Naive thymus-derived CD4-positive, alpha-beta T cell (primary cell): ENCODE data around the gene TCP1. TPM values are rescaled to one million over a fixed set of nuclear protein-coding genes. Genes with fewer than 3 reads are reported as not detected.
"Not testable (repeated sequence)": the region's sequence is repeated elsewhere in the genome, so short reads cannot be mapped to it uniquely, and the experiment has no call there.

Experiments used
- ATAC-seq: fragments of 150-1000 bp; cut with Tn5 transposase; 2 replicates; pipeline ENCODE4 v1.10.0; 2021; ENCODE audit warnings: mild to moderate bottlenecking, moderate library complexity
- CTCF ChIA-PET: fragments of 350-600 bp; sonication (Branson Sonifier 250); formaldehyde crosslinking; loops from one replicate; lab custom pipeline; 2021; ENCODE audit warnings: antibody characterized with exemption; lab: Charles Lee
- POLR2A ChIA-PET: fragments of 350-600 bp; sonication (Branson Sonifier 250); formaldehyde crosslinking; loops from one replicate; lab custom pipeline; 2021; ENCODE audit warnings: antibody characterized with exemption, inconsistent platforms; lab: Charles Lee
- DNase-seq, 9 donors: peaks; one replicate each; pipeline versions ENCODE4 v3.0.0 to v3.0.0-alpha.2; 2020 to 2022; ENCODE audit warnings: mixed read lengths in 1 of 9
- H3K27ac ChIP-seq: one replicate; pipeline ENCODE4 v1.7.0; 2013; ENCODE audit warnings: mild to moderate bottlenecking, low read depth, low read length, moderate library complexity
- H3K27me3 ChIP-seq, 2 donors: one replicate each; pipeline ENCODE4 v1.7.0; 2013; ENCODE audit warnings: low read length in 2 of 2, mild to moderate bottlenecking in 2 of 2, moderate library complexity in 2 of 2; ENCODE audit not compliant: control insufficient read depth in 2 of 2, insufficient read depth in 2 of 2
- H3K36me3 ChIP-seq, 3 experiments: 1 replicate in 2 of 3; 2 replicates in 1 of 3; pipeline ENCODE4 v1.7.0; 2013; ENCODE audit warnings: low read length in 3 of 3, mild to moderate bottlenecking in 3 of 3, moderate library complexity in 1 of 3; ENCODE audit not compliant: insufficient read depth in 3 of 3, control insufficient read depth in 2 of 3
- H3K4me1 ChIP-seq, 2 donors: one replicate each; pipeline ENCODE4 v1.7.0; 2013; ENCODE audit warnings: low read length in 2 of 2, mild to moderate bottlenecking in 2 of 2, moderate library complexity in 1 of 2; ENCODE audit not compliant: control insufficient read depth in 2 of 2, insufficient read depth in 2 of 2
- H3K4me3 ChIP-seq: 2 replicates; pipeline ENCODE4 v1.7.0; 2013; ENCODE audit warnings: mild to moderate bottlenecking, low read length
- H3K9me3 ChIP-seq, 3 experiments: 1 replicate in 2 of 3; 2 replicates in 1 of 3; pipeline ENCODE4 v1.7.0; 2013; ENCODE audit warnings: low read length in 3 of 3; ENCODE audit not compliant: control insufficient read depth in 2 of 3
- H3K27ac Mint-ChIP-seq, 9 donors: one replicate each; pipeline ENCODE4 v1.8.0; 2020 to 2022; ENCODE audit warnings: mixed read lengths in 9 of 9, mild to moderate bottlenecking in 8 of 9, moderate library complexity in 5 of 9, inconsistent platforms in 2 of 9
- H3K27me3 Mint-ChIP-seq, 5 donors: one replicate each; pipeline ENCODE4 v1.8.0; 2021 to 2022; ENCODE audit warnings: mixed read lengths in 5 of 5, mild to moderate bottlenecking in 1 of 5
- H3K36me3 Mint-ChIP-seq, 5 donors: one replicate each; pipeline ENCODE4 v1.8.0; 2020 to 2022; ENCODE audit warnings: mixed read lengths in 5 of 5, mild to moderate bottlenecking in 3 of 5, inconsistent platforms in 1 of 5
- H3K4me1 Mint-ChIP-seq, 7 donors: one replicate each; pipeline ENCODE4 v1.8.0; 2020 to 2022; ENCODE audit warnings: mixed read lengths in 7 of 7, mild to moderate bottlenecking in 3 of 7, inconsistent platforms in 1 of 7
- H3K4me3 Mint-ChIP-seq, 10 donors: one replicate each; pipeline ENCODE4 v1.8.0; 2020 to 2022; ENCODE audit warnings: mild to moderate bottlenecking in 10 of 10, mixed read lengths in 10 of 10, moderate library complexity in 6 of 10, inconsistent platforms in 2 of 10
- H3K9me3 Mint-ChIP-seq, 11 donors: one replicate each; pipeline ENCODE4 v1.8.0; 2020 to 2022; ENCODE audit warnings: mixed read lengths in 11 of 11, mild to moderate bottlenecking in 4 of 11, inconsistent platforms in 1 of 11, moderate library complexity in 1 of 11
- intact Hi-C, 2 donors: fragments of 100-400 bp; cut with micrococcal nuclease; formaldehyde crosslinking; loops; one replicate each; pipeline ENCODE4 v1.15.1; 2023
- polyA plus RNA-seq, 2 donors: library from polyadenylated mRNA; unstranded; fragments of 300-500 nt; fragmentation: Illumina TruSeq; gene quantifications; one replicate each; pipeline ENCODE4 v1.2.3, GENCODE V29; 2021
- total RNA-seq, 6 experiments: library from RNA in 5 of 6; stranded (reverse) in 5 of 6; gene quantifications; 1 replicate in 5 of 6; 2 replicates in 1 of 6; pipeline ENCODE4 v1.2.3 and lab custom pipeline; 2021 to 2026

The TCP1 gene
- total and polyA plus RNA-seq, 7 experiments from 2014 or later = 63.3 to 225 (median 150) TPM

DNA sequence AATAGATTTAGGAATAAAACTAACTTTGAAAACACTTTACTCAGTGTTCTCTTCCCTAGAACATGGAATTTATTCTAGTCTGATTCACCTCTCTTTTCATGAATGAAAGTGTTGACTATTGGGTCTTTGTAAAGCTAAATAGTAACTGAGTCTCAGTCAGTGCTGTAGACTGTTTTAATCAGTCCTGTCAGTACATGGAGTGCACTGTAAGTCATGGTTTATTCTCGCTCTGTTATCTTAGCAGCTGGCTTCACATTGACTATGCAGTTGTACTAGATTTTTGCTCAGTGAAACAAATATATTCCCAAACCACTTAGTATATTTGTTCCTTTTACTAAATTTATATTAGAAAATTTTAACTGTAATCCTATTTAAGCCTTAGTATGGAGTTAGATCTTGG lies 42.6 kb downstream of the TCP1 start:
- H3K27me3 Mint-ChIP-seq = no peaks in the 10 kb centered on the region
- H3K4me1 ChIP-seq = no peaks in the 10 kb centered on the region
- no peak overlapping the region for H3K27ac ChIP-seq
- H3K4me3 Mint-ChIP-seq = no peak overlapping the region
- H3K9me3 ChIP-seq = no peaks in the 10 kb centered on the region
- H3K4me1 Mint-ChIP-seq = peaks cover 2 to 29% (median 18%) of the 10 kb centered on the region in 7 donors
- H3K36me3 Mint-ChIP-seq = peaks cover 4 to 58% (median 28%) of the 10 kb centered on the region in 5 donors
- intact Hi-C loops = no loop called here
- DNase-seq (no peak), ATAC-seq (no peak)
- ChIA-PET CTCF (no interaction called here), POLR2A (interaction anchor here (0.6 to 2.1 kb wide), 5 partner anchors 9 to 90 kb away, joined by 3 to 4 read pairs (median 4); partner anchors contain the start of gene SOD2)
- H3K36me3 ChIP-seq = peaks cover 35 to 81% (median 74%) of the 10 kb centered on the region in 3 experiments
- no peaks in the 10 kb centered on the region for H3K9me3 Mint-ChIP-seq
- H3K27me3 ChIP-seq = no peaks in the 10 kb centered on the region
- no peak overlapping the region for H3K4me3 ChIP-seq
- peak overlapping the region in 2 of 9 donors; percentile 32 to 61 for H3K27ac Mint-ChIP-seq

DNA sequence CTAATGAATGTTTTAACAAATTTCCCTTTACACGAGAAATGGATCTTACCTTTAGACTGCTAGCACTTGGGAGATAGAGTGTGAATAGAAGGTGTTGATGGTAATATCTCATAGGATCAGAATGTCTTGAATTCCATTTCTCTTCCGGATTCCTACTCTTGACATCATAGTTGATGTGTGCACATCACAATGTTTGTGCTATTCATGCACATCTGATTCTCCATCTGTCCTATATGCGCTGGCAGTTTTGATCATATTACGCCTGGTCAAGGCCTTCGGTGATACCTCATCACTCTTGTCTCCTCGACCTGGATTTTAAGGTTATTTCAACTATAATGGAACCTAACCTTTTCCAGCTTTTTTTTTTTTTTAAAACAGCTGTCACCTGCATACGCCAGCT lies 44.3 kb downstream of the TCP1 start:
- Mint-ChIP-seq H3K9me3 (no peaks in the 10 kb centered on the region), H3K4me3 (no peak overlapping the region), H3K4me1 (peaks cover 2 to 40% (median 30%) of the 10 kb centered on the region in 7 donors), H3K27me3 (no peaks in the 10 kb centered on the region), H3K36me3 (peaks cover 10 to 61% (median 39%) of the 10 kb centered on the region in 5 donors), H3K27ac (peak overlapping the region; percentile 4 to 83 (median 70))
- Histone ChIP-seq H3K27me3 (no peaks in the 10 kb centered on the region), H3K27ac (peak overlapping the region; percentile 16), H3K4me1 (no peaks in the 10 kb centered on the region), H3K4me3 (no peak overlapping the region), H3K36me3 (peaks cover 35 to 89% (median 75%) of the 10 kb centered on the region in 3 experiments), H3K9me3 (no peaks in the 10 kb centered on the region)
- ATAC-seq = no peak
- ChIA-PET POLR2A (interaction anchor here (1.0 to 2.1 kb wide), 2 partner anchors 16 to 46 kb away, joined by 4 read pairs; partner anchors contain the start of gene ACAT2), CTCF (no interaction called here)
- intact Hi-C loops = loop anchor here (1.0 to 2.0 kb wide), 2 partner anchors 8 to 16 kb away; no protein-coding TSS in a partner anchor
- DNase-seq = no peak

DNA sequence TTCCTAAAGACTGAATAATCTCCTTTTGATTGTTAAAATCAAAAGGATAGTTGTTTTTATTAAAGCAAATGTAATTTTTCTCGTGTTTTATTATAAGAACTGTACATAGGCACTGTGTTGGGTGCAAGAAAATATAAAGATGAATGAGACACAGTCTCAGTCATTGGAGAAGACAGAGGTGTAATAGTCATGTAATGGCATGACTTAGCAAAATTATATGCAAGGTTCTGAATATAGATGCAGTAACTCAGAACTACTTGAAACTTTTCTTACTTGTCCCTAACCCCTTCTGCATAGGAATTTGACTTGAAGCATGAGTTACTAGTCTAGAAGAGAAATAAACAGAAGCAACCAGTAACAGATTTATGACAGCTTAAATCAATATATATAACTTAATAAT lies 47.2 kb downstream of the TCP1 start:
- intact Hi-C loops = no loop called here
- H3K36me3 ChIP-seq = peaks cover 28 to 88% (median 53%) of the 10 kb centered on the region in 3 experiments
- H3K4me3 Mint-ChIP-seq = no peak overlapping the region
- H3K4me3 ChIP-seq = no peak overlapping the region
- peaks cover 5 to 7% of the 10 kb centered on the region in 2 donors for H3K4me1 ChIP-seq
- H3K4me1 Mint-ChIP-seq = peaks cover 6 to 52% (median 43%) of the 10 kb centered on the region in 7 donors
- no peaks in the 10 kb centered on the region for H3K9me3 ChIP-seq
- no peaks in the 10 kb centered on the region for H3K27me3 Mint-ChIP-seq
- peak overlapping the region in 2 of 9 donors; percentile 35 to 59 for H3K27ac Mint-ChIP-seq
- POLR2A ChIA-PET = interaction anchor here (0.5 to 1.6 kb wide), 3 partner anchors 15 to 635 kb away, joined by 3 read pairs; partner anchors contain the start of gene WTAP
- CTCF ChIA-PET = interaction anchor here (1.0 kb wide), 1 partner anchor 13 kb away, joined by 3 read pairs; no protein-coding TSS in a partner anchor
- H3K27me3 ChIP-seq = no peaks in the 10 kb centered on the region
- no peak overlapping the region for H3K27ac ChIP-seq
- peaks cover 10 to 49% (median 35%) of the 10 kb centered on the region in 5 donors for H3K36me3 Mint-ChIP-seq
- no peaks in the 10 kb centered on the region for H3K9me3 Mint-ChIP-seq
- ATAC-seq (no peak), DNase-seq (no peak)

DNA sequence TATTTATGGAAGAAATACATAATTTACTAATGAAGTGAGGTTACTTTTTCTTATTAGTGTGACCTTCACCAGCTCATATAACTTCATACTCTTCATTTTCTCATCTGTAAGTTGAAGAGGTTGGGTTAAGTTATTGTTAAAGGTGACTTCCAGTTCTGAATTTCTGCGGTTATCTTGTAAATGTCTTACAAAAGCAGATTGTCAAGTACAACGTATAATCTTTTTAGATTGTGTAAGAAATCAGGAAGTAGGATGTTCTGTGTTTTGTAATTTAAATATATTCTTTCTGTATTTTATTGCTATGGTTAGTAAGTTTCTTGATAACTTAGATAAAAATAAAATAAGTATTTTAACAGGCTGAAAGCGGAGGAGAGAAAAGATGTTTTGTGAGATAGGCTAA lies 50.1 kb downstream of the TCP1 start:
- H3K27me3 ChIP-seq = no peaks in the 10 kb centered on the region
- POLR2A ChIA-PET = interaction anchor here (0.7 to 2.6 kb wide), 2 partner anchors 10 to 54 kb away, joined by 5 to 13 read pairs; no protein-coding TSS in a partner anchor
- no peaks in the 10 kb centered on the region for H3K9me3 ChIP-seq
- H3K4me3 ChIP-seq = no peak overlapping the region
- H3K36me3 Mint-ChIP-seq = peaks cover 6 to 33% (median 17%) of the 10 kb centered on the region in 5 donors
- ATAC-seq (no peak), DNase-seq (no peak)
- H3K27ac ChIP-seq = no peak overlapping the region
- intact Hi-C loops = no loop called here
- no peaks in the 10 kb centered on the region for H3K9me3 Mint-ChIP-seq
- H3K4me1 Mint-ChIP-seq = peaks cover 11 to 56% (median 49%) of the 10 kb centered on the region in 7 donors
- H3K27ac Mint-ChIP-seq = peak overlapping the region in 4 of 9 donors; percentile 38 to 82 (median 60)
- H3K27me3 Mint-ChIP-seq = no peaks in the 10 kb centered on the region
- H3K36me3 ChIP-seq = peaks cover 8 to 67% (median 25%) of the 10 kb centered on the region in 3 experiments
- peaks cover 10 to 15% of the 10 kb centered on the region in 2 donors for H3K4me1 ChIP-seq
- H3K4me3 Mint-ChIP-seq = no peak overlapping the region
- CTCF ChIA-PET = no interaction called here

DNA sequence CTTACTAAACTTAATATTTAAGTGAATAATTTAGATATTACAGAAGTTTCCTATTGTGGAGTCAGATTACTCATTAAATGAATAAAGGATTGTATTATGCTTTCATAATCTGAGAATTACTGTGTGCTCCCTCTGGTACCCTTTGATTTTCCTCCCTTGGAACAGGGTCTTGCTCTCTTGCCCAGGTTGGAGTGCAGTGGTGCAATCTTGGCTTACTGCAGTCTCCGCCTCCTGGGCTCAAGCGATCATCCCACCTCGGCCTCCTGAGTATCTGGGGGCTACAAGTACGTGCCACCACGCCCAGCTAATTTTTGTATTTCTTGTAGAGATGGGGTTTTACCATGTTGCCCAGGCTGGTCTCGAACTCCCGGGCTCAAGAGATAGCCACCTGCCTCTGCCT lies 52.5 kb downstream of the TCP1 start:
- POLR2A ChIA-PET = interaction anchor here (1.2 to 2.6 kb wide), 4 partner anchors 8 to 45 kb away, joined by 3 to 13 read pairs (median 8); partner anchors contain the start of gene WTAP
- intact Hi-C loops = loop anchor here in 1 of 2 donors (1.0 kb wide), 1 partner anchor 8 kb away; no protein-coding TSS in a partner anchor
- Mint-ChIP-seq H3K27ac (peak overlapping the region in 1 of 9 donors; percentile 69), H3K36me3 (peaks cover 6 to 18% (median 12%) of the 10 kb centered on the region in 5 donors), H3K9me3 (no peaks in the 10 kb centered on the region), H3K4me1 (peaks cover 25 to 74% (median 62%) of the 10 kb centered on the region in 7 donors), H3K4me3 (no peak overlapping the region), H3K27me3 (no peaks in the 10 kb centered on the region)
- Histone ChIP-seq H3K27ac (no peak overlapping the region), H3K4me1 (peaks cover 17 to 19% of the 10 kb centered on the region in 2 donors), H3K36me3 (peaks cover 0 to 44% (median 9%) of the 10 kb centered on the region in 3 experiments), H3K9me3 (no peaks in the 10 kb centered on the region), H3K27me3 (no peaks in the 10 kb centered on the region), H3K4me3 (no peak overlapping the region)
- CTCF ChIA-PET = no interaction called here
- ATAC-seq (no peak), DNase-seq (no peak)

DNA sequence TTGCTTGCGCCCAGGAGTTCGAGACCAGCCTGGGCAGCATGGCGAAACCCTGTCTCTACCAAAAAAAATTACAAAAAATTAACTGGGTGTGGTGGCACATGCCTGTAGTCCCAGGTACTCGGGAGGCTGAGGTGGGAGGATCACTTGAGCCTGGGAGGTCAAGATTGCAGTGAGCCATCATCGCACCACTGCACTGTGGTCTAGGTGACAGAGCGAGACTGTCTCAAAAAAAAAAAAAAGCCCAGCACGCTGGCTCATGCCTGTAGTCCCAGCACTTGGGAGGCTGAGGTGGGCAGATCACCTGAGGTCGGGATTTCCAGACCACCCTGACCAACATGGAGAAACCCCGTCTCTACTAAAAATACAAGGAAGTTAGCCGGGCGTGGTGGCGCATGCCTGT lies 56.0 kb downstream of the TCP1 start:
- Histone ChIP-seq H3K4me1 (peaks cover 39 to 40% of the 10 kb centered on the region in 2 donors), H3K36me3 (peaks cover 0 to 17% (median 0%) of the 10 kb centered on the region in 3 experiments)
- H3K36me3 Mint-ChIP-seq = peaks cover 0 to 14% (median 3%) of the 10 kb centered on the region in 5 donors
- ATAC-seq, H3K9me3 ChIP-seq, H3K27ac ChIP-seq, CTCF ChIA-PET, H3K9me3 Mint-ChIP-seq, H3K4me3 ChIP-seq, DNase-seq, H3K27me3 Mint-ChIP-seq, H3K27me3 ChIP-seq, intact Hi-C loops: not testable (repeated sequence)
- POLR2A ChIA-PET = interaction anchor here (0.7 kb wide), 1 partner anchor 57 kb away, joined by 3 read pairs; no protein-coding TSS in a partner anchor
- H3K4me3 Mint-ChIP-seq = peak overlapping the region in 6 of 10 donors; percentile 29 to 69 (median 50)
- peak overlapping the region in 3 of 9 donors; percentile 12 to 66 (median 65) for H3K27ac Mint-ChIP-seq
- peaks cover 38 to 90% (median 82%) of the 10 kb centered on the region in 7 donors for H3K4me1 Mint-ChIP-seq
